ENCODE data around the gene STEAP4.

The STEAP4 gene

DNA sequence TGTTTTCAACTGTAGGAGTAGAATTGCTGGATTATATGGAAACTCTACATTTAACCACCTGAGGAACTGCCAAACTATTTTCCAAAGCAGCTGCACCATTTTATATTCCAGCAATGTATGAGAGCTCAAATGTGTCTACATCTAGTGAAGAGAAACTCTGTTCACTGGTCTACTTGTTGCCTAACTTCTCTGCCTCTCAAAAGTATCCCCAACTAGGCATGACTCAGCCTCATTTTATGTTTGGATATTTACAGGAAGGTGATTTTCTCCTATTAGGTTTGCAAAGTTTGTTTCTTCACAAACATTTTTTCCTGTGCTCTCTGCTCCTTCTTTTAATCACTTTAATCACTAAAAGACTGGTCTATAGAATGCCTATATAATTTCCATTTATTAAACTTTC lies 49.8 kb downstream of the STEAP4 start:
- H3K27ac ChIP-seq = no peak overlapping the region
- TF ChIP-seq, protein P1, sequence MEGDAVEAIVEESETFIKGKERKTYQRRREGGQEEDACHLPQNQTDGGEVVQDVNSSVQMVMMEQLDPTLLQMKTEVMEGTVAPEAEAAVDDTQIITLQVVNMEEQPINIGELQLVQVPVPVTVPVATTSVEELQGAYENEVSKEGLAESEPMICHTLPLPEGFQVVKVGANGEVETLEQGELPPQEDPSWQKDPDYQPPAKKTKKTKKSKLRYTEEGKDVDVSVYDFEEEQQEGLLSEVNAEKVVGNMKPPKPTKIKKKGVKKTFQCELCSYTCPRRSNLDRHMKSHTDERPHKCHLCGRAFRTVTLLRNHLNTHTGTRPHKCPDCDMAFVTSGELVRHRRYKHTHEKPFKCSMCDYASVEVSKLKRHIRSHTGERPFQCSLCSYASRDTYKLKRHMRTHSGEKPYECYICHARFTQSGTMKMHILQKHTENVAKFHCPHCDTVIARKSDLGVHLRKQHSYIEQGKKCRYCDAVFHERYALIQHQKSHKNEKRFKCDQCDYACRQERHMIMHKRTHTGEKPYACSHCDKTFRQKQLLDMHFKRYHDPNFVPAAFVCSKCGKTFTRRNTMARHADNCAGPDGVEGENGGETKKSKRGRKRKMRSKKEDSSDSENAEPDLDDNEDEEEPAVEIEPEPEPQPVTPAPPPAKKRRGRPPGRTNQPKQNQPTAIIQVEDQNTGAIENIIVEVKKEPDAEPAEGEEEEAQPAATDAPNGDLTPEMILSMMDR (conservative IDR thresholded peaks at IDR 0.05) = no peak

DNA sequence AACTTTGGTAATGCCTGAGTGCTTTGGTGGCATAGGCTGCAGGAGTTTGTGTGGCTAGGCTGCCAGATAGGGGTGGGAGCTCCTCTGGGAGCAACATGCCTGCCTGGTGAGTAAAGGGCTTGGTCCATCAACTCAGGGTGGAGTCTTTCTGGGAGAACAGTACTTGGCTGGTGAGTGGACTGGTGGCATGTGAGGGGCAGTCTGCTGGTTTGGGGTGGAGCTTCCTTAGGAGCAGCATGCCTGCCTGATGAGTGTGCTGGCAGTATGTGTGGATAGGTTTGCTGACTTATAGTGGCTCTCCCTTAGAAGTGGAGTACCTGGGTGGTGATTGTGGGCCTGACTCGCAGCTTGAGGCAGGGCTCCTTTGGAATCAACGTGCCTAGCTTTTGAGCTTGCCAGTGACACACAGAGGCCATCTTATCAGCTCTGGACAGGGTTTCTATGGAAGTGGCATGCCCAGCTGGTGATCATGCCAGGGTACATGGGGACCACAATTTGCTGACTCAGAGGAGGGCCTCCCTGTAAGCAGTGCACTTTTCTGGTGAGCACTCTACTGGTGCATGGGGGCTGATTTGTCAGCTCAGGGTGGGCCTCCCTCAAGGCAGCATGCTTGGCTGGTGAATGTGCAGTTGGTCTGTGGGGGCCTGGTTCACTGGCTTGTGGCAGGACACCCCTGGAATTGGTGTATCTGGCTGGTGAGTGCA lies 51.8 kb downstream of the STEAP4 start:
- H3K27ac ChIP-seq = no peak overlapping the region
- TF ChIP-seq, protein P1 (conservative IDR thresholded peaks at IDR 0.05) = no peak

DNA sequence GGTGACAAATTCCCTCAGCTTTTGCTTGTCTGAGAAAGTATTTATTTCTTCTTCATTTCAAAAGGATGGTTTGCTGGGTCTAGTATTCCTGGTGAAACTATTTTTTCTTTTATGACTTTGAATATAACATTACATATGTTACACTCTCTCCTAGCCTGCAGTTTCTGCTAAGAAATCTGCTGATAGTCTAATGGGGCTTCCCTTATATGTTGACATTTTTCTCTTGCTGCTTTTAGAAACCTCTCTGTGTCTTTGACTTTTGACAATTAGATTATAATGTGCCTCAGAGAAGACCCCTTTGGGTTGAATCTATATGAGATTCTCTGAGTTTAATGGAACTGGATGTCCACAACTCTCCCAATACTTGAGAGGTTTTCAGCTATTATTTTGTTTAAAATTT lies 53.1 kb downstream of the STEAP4 start:
- H3K27ac ChIP-seq = no peak overlapping the region
- TF ChIP-seq, protein P1 (conservative IDR thresholded peaks at IDR 0.05) = no peak

DNA sequence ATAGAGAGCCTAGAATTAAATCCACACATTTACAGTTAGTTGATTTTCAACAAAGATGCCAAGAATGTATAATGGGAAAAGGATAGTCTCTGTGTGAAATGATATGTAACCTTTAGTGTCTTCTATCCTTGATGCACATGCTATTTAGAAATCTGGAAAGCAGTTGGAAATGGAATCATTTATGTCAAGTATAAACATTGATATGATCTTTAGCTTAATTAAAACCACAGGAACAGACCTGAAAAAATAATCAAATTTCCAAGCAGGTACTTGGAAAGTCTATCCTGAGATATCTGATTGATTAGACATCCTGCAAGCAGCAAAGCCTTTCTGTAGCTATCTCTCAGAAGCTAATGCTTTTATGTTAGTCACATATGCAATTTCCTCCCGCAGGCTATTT lies 62.4 kb downstream of the STEAP4 start:
- TF ChIP-seq, protein P1 (conservative IDR thresholded peaks at IDR 0.05) = no peak
- no peak overlapping the region for H3K27ac ChIP-seq

DNA sequence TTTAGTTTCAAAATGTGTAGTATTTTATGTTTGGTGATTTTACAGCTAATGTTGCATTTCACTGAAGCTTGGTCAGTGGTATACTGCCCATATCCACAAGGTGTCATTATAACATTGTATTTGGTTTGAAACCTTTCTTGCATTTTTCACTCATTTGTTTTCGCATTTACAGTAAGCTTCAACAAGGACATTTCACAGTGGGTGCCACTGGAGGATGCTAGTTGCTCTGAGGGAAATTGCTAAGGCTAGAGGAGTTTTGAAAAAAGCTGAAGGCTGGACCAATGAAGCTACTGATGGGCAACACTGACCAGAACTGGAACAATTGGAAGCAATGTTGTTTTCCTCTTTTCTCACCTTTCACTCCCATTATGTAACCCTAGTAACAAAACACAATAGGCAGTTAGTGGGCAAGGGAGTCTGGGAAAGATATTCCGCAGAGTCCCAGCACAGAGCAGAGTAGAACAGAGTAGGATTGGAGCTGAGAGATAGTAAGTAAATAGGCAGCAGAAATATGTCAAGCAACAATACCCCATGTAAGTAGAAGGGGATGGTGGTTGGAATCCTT lies 63.3 kb downstream of the STEAP4 start:
- TF ChIP-seq, protein P1 (conservative IDR thresholded peaks at IDR 0.05) = peak; percentile 99
- no peak overlapping the region for H3K27ac ChIP-seq

DNA sequence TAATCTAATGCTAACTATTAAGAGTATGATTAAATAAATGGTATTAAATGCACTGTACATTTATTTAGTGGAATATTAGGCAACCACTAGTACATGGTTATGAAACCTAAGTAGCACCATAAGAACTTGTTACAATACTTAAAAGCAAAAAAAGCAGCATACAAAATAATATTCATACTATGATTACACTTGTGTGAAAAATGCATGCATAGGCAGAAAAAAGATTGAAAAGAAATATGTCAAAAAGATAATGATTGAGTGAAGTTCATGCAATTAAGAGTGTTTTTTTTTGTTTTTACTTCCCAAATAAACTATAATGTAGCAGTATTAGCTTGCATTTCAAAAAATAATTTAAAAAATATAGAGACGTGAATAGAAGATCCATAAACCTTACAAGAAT lies 66.8 kb downstream of the STEAP4 start:
- TF ChIP-seq, protein P1 (conservative IDR thresholded peaks at IDR 0.05) = no peak
- no peak overlapping the region for H3K27ac ChIP-seq

DNA sequence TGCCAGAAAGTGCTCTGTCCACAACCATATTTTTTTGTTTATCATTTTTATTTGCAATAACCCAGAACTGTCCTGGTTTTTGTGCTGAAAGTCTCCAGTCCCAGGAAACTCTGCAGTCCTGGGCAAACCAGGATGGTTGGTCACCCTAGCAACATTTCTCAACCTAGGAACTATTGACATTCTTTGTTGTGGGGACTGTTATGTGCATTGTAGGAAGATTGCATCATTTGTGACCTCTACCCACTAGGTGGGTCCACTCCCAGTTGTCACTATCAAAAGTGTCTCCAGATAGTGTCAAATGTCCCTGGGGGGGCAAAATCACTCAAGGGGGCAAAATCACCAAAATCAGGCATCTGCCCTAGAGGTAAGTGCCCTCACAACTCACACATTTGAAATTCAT lies 72.9 kb downstream of the STEAP4 start:
- TF ChIP-seq, protein P1 (conservative IDR thresholded peaks at IDR 0.05) = no peak
- H3K27ac ChIP-seq = no peak overlapping the region

Measured in VCaP (cell line).